Muscle layer of duodenum (tissue), 2 donors: ENCODE data around the gene SHISA6.

Experiments
- H3K27ac ChIP-seq: one replicate; pipeline ENCODE4 v1.7.0; 2013; ENCODE audit warnings: mild to moderate bottlenecking, low read length
- H3K27me3 ChIP-seq: one replicate; pipeline ENCODE4 v1.7.0; 2013; ENCODE audit warnings: low read depth, mild to moderate bottlenecking, control low read depth, low read length
- H3K36me3 ChIP-seq, 2 donors: one replicate each; pipeline ENCODE4 v1.7.0; 2013; ENCODE audit warnings: low read length in 2 of 2, control low read depth in 1 of 2, mild to moderate bottlenecking in 1 of 2; ENCODE audit not compliant: insufficient read depth in 2 of 2, control insufficient read depth in 1 of 2
- H3K4me1 ChIP-seq, 2 donors: one replicate each; pipeline ENCODE4 v1.7.0; 2013; ENCODE audit warnings: low read length in 2 of 2, mild to moderate bottlenecking in 2 of 2, control low read depth in 1 of 2, moderate library complexity in 1 of 2; ENCODE audit not compliant: insufficient read depth in 2 of 2, control insufficient read depth in 1 of 2
- H3K4me3 ChIP-seq, 2 donors: one replicate each; pipeline ENCODE4 v1.7.0; 2013; ENCODE audit warnings: low read length in 2 of 2, low read depth in 1 of 2, mild to moderate bottlenecking in 1 of 2
- H3K9me3 ChIP-seq, 2 donors: one replicate each; pipeline ENCODE4 v1.7.0; 2013; ENCODE audit warnings: low read length in 2 of 2, control low read depth in 1 of 2, mild to moderate bottlenecking in 1 of 2; ENCODE audit not compliant: control insufficient read depth in 1 of 2
- donor health status: healthy.

Gene SHISA6

DNA sequence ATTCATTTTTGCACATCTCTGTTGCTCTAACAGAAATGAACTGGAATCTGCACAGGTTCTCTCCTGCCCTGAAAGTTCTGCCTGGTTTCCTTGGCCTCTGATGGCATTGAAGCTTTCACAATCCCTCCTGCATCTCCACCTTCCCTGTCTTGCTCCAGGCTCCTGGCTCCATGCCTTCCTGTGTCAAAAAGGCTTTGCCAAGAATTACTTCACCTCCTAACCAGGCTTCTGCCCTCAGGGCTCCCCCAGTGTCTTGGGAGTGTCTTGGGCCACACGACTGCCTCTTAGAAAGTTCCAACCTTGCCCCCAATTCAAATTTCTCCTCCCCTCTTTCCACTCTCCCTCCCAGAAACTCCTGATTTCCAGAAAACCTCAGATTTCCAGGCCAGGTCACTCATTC is 320.3 kb downstream of the SHISA6 start:
- Histone ChIP-seq H3K4me3 (no peak overlapping the region), H3K9me3 (no peaks in the 10 kb centered on the region)

DNA sequence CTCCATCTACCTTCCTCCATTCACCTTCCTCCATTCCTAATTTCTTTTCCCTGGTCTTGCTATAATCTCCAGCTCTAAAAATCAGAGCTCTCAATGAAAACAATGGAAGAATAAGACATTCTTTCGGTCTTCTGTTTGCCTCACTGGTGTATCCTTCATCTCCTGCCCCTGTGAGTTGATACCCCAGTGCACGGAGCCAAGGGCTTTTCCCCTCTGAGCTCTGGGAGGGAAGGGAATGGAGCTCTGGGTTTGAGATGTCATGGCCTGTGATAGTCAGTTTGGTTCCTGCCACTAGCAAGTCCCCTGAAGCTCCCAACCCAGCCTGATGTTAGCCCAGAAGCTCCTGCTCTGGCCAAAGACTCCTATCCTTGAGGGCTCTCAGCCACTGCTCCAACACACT is 320.7 kb downstream of the SHISA6 start:
- Histone ChIP-seq H3K27me3 (no peaks in the 10 kb centered on the region), H3K4me1 (no peaks in the 10 kb centered on the region), H3K4me3 (no peak overlapping the region), H3K36me3 (no peaks in the 10 kb centered on the region), H3K27ac (no peak overlapping the region), H3K9me3 (no peaks in the 10 kb centered on the region)

More for the DNA sequence above, 320.3 kb downstream of the SHISA6 start:
- Histone ChIP-seq H3K4me1 (no peaks in the 10 kb centered on the region), H3K36me3 (no peaks in the 10 kb centered on the region), H3K27ac (no peak overlapping the region), H3K27me3 (no peaks in the 10 kb centered on the region)

DNA sequence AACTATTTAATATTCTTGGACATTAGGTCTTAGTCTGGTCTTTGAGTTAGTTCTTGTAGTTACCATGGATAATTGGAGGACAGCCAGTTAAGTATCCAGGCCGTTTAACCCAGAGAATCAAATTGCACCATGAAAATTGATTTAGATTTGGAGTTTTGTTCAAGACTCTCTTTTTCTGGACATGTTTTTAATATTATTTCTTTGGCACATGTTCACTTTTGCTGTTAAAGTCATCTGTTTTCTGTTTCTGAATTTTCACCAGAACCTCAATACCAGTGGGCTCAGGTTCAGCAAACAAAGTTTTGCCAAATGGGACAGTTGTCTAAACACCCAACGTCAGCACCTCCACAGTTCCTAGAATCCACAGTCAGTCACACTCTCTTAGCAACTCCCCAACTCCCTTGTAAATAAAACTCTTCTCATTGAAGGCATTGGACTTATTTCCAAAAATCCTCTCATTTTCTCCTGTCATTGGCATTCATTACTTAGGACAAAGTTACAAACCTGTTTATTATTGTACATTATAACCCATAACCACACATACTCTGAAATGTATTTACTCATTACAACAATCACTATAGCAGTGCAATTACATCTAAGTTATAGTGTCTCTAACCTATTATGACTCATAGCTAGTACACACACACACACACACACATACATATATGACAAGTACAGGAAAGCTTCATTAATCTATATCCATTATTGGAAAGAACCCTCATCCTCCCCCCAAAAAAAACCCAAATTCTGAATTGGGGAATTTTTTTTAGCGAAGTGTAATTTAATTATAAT is 323.8 kb downstream of the SHISA6 start:
- no peaks in the 10 kb centered on the region for H3K4me1 ChIP-seq
- H3K9me3 ChIP-seq = no peaks in the 10 kb centered on the region
- no peaks in the 10 kb centered on the region for H3K27me3 ChIP-seq
- no peaks in the 10 kb centered on the region for H3K36me3 ChIP-seq
- no peak overlapping the region for H3K4me3 ChIP-seq
- H3K27ac ChIP-seq = no peak overlapping the region

DNA sequence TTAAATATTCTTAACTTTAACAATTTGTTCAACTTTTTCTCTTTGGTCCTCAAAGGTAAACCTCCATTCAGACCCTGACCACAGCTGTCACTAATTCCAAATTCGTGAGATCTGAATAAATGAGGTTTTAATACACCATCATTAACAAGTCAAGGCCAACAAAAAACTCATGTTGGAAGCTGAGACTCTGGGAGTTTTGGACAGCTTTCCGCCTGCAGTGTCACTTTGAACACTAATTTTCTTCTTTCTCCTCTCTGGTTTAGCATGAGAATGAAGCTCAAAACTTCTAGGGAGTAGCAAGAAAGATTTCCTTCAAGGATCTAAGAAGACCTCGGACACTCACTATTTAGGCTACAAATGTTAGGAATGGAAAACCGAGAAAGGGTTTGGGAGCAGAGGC is 324.6 kb downstream of the SHISA6 start:
- H3K36me3 ChIP-seq = no peaks in the 10 kb centered on the region
- no peaks in the 10 kb centered on the region for H3K4me1 ChIP-seq
- H3K4me3 ChIP-seq = no peak overlapping the region
- H3K9me3 ChIP-seq = no peaks in the 10 kb centered on the region
- H3K27me3 ChIP-seq = no peaks in the 10 kb centered on the region
- H3K27ac ChIP-seq = no peak overlapping the region

DNA sequence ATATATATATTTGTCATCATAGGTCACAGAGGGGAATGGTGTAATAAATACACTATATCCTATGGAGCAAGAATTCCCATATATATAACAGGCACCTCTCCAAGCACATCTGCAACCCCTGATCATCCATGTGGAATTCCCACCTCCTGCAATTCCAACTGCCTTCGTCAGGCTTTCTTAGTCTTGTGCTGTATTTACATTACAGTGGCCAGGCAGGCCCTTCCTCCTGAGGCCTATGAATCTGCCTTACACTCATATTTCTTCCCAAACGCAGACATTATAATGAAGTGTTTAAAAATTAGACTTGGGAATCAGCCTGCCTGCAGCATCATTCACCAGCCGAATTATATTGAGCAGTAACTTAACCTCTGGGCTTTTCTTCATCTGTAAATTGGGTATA is 338.0 kb downstream of the SHISA6 start:
- no peak overlapping the region for H3K4me3 ChIP-seq
- no peaks in the 10 kb centered on the region for H3K9me3 ChIP-seq
- H3K4me1 ChIP-seq = no peaks in the 10 kb centered on the region
- H3K27ac ChIP-seq = no peak overlapping the region
- H3K27me3 ChIP-seq = no peaks in the 10 kb centered on the region
- H3K36me3 ChIP-seq = no peaks in the 10 kb centered on the region

DNA sequence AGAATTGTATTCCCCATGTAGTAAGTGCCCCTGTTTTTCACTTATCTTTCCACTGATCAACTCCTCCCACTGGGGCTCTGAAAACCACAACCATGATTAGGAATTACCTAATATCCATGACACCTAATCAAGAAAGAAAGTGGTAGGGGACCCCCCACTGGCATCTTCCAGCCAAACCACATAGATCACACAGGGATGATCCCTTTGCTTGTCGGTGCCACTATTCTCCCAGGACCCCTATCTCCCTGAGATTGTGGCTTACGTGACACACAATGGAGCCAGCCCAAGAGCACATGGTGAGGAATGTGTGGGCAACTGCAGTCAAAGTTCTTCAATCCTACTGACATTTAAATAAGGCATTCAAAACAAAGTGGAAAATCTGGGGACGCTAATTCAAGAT is 339.7 kb downstream of the SHISA6 start:
- H3K36me3 ChIP-seq = no peaks in the 10 kb centered on the region
- no peaks in the 10 kb centered on the region for H3K4me1 ChIP-seq
- no peak overlapping the region for H3K27ac ChIP-seq
- H3K27me3 ChIP-seq = no peaks in the 10 kb centered on the region
- H3K9me3 ChIP-seq = no peaks in the 10 kb centered on the region
- no peak overlapping the region for H3K4me3 ChIP-seq

DNA sequence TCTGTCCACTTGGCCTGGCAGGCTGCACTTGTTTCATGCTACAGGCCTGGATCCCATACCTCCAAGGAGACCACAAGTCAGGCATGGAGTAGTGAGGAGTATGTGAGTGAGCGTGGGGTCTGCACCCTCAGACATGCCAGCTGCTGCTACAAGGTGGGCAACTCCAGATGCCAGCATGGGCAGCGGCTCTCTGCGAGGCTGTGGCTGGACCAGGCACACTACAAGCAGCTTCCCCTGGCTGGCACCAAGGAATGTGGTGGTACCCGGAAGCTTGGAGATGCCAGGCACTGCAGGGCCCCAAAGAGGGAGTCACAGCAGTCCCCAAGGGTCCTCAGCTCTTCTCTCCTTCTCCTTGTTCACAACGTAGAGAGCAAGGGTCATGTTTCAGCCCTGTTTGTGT is 341.2 kb downstream of the SHISA6 start:
- no peaks in the 10 kb centered on the region for H3K27me3 ChIP-seq
- H3K4me1 ChIP-seq = no peaks in the 10 kb centered on the region
- no peak overlapping the region for H3K4me3 ChIP-seq
- no peak overlapping the region for H3K27ac ChIP-seq
- H3K9me3 ChIP-seq = no peaks in the 10 kb centered on the region
- no peaks in the 10 kb centered on the region for H3K36me3 ChIP-seq

DNA sequence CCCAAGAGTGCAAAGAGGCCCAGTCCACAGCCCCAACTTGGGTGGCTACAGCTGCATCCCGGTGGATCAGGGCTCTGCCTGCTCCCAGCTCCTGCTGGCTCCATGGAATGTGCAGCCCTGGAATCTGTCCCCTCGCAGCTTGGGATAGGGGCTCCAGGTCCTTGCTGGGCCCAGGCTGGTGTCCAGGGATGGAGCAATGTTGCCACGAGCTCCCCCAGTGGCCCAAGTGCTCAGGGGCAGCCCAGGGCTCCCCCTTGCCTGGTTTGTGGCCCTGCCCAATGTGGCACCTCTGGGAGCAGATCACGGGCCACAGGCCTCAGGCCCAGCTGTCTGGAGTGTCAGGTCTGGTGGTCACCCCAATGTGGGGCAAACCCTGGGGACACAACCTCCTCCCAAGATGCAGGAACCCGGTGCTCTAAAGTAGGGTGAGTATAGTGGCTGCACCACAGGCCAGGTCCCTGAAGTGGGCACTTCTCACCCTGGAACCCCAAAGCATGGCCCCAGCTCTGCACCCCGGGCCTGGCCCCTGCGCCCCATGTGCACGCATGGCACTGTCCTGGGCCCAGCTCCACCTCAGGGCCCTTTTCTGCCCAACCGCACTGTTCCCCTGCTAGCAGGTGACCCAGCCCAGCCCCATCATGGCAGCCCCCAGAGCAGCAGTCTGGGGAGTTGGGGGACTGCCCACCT is 342.4 kb downstream of the SHISA6 start:
- Histone ChIP-seq H3K4me1 (no peaks in the 10 kb centered on the region), H3K27ac (no peak overlapping the region), H3K9me3 (no peaks in the 10 kb centered on the region), H3K36me3 (no peaks in the 10 kb centered on the region), H3K4me3 (no peak overlapping the region), H3K27me3 (no peaks in the 10 kb centered on the region)

DNA sequence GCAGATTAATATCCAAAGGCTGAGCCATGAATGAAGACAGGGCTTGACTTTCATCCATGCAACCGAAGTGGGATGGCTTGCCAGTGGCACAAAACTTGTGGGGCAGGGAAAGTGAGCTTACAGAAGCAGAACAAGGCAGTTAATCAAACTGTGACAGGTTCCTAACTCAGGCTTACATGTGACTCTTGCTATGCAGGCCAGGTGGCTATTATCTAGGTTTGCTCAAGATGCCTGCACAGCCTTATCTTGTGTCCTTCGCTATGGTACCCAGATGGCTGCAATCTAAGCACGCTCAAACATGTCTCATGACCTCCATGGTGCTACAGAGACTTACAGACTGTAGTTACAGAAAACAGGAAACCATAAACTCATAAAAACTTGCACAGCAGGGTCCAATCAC is 348.7 kb downstream of the SHISA6 start:
- no peaks in the 10 kb centered on the region for H3K27me3 ChIP-seq
- H3K4me3 ChIP-seq = no peak overlapping the region
- no peaks in the 10 kb centered on the region for H3K4me1 ChIP-seq
- H3K27ac ChIP-seq = no peak overlapping the region
- no peaks in the 10 kb centered on the region for H3K36me3 ChIP-seq
- no peaks in the 10 kb centered on the region for H3K9me3 ChIP-seq

DNA sequence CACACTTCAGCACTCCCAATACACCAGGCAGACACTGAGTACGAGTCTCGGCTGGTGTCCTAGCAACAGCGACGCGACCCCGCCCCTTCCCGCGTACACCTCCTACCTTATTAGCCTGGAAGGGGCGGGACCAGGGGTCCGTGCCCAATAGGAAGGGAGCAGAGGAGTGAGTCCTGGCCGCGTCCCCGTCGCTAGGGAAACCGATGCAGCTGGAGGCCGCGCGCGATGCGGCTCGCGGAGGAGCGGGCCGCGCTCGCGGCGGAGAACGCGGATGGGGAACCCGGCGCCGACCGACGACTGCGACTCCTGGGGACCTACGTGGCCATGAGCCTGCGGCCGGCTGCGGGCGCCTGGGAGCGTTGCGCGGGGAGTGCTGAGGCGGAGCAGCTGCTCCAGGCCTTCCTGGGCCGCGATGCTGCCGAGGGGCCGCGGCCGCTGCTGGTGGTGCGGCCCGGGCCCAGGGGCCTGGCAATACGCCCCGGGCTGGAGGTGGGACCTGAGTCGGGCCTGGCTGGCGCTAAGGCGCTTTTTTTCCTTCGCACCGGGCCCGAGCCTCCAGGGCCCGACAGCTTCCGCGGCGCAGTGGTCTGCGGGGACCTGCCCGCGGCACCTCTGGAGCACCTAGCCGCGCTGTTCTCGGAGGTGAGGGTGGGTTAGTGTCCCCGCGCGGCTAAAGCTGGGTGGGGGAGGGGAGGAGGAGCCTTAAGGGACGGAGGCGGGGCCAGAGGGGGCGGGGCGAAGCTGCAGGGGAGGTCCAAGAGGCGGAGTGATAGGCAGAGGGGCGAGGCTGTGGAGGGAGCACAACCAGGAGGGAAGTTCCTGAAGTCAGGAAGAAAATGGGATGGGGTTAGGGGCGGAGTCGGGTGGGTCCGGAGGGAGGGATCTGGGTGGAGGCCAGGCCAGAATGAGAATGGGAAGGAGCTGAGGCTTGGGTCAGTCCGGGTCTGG is 357.5 kb downstream of the SHISA6 start, which contains the start of gene DNAH9:
DNAH9 (plus strand) TSS at position 197 of the 948 bp plus-strand sequence; CDS start at position 226, 29 bp downstream.
- Histone ChIP-seq H3K9me3 (no peaks in the 10 kb centered on the region), H3K36me3 (no peaks in the 10 kb centered on the region), H3K27ac (no peak within 1 kb of the TSS), H3K4me3 (peak within 1 kb of the TSS; percentile 40 to 77), H3K27me3 (no peaks in the 10 kb centered on the region), H3K4me1 (no peaks in the 10 kb centered on the region)

DNA sequence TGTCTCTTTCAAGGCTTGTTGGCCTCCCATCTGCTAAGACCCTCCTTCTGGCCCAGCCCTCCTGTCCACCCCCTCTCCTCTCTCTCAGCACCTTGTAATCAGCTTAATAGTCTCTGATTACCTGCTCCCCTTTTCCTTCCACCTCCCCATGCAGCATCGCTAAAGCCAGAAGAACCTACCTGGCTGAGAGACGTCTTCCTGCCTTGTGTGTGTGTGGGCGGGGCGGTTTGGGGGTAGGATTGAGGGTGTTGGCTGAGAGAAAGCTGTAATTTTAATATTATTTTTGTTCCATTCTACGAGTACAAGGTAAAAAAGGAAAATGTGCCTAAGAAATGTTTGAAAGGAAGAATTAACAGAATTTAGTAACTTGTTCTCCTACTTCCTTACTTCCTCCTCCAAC is 360.6 kb downstream of the SHISA6 start:
- Histone ChIP-seq H3K27me3 (no peaks in the 10 kb centered on the region), H3K9me3 (no peaks in the 10 kb centered on the region), H3K36me3 (no peaks in the 10 kb centered on the region), H3K27ac (no peak overlapping the region), H3K4me3 (no peak overlapping the region), H3K4me1 (no peaks in the 10 kb centered on the region)
